Measurements from ENCODE around the gene YY1.

YY1 gene

GRCh38 chr14:100279133-100279532 is 40.2 kb downstream of the YY1 start:
- no peak for ATAC-seq
- TF ChIP-seq CSRNP3 (CRISPR knock-in tag; IDR thresholded peaks at IDR 0.05) (no peak), ZFP3 (CRISPR knock-in tag; IDR thresholded peaks at IDR 0.05) (no peak), ISL1 (CRISPR knock-in tag; IDR thresholded peaks at IDR 0.05) (no peak), CREB5 (CRISPR knock-in tag; IDR thresholded peaks at IDR 0.05; ENCODE audit: low read depth) (no peak), ZFP30 (CRISPR knock-in tag; IDR thresholded peaks at IDR 0.05) (no peak), SNAI2 (CRISPR knock-in tag; IDR thresholded peaks at IDR 0.05) (no peak), GLIS3 (CRISPR knock-in tag; IDR thresholded peaks at IDR 0.05) (no peak), CSDC2 (CRISPR knock-in tag; IDR thresholded peaks at IDR 0.05) (no peak), TSHZ2 (CRISPR knock-in tag; IDR thresholded peaks at IDR 0.05) (no peak), ZC3H10 (CRISPR knock-in tag; IDR thresholded peaks at IDR 0.05) (no peak), RARB (CRISPR knock-in tag; IDR thresholded peaks at IDR 0.05) (no peak)

- TF ChIP-seq ZFP30 (CRISPR knock-in tag; IDR thresholded peaks at IDR 0.05) (no peak), OSR1 (CRISPR knock-in tag; IDR thresholded peaks at IDR 0.05) (no peak), TCF4 (CRISPR knock-in tag; IDR thresholded peaks at IDR 0.05; ENCODE audit: borderline replicate concordance) (no peak), ZC3H10 (CRISPR knock-in tag; IDR thresholded peaks at IDR 0.05) (no peak), ZNF70 (CRISPR knock-in tag; IDR thresholded peaks at IDR 0.05) (no peak), ISL1 (CRISPR knock-in tag; IDR thresholded peaks at IDR 0.05) (no peak), ZNF565 (CRISPR knock-in tag; conservative IDR thresholded peaks at IDR 0.05; ENCODE audit: low read depth) (no peak), CSDC2 (CRISPR knock-in tag; IDR thresholded peaks at IDR 0.05) (no peak), CREB5 (CRISPR knock-in tag; IDR thresholded peaks at IDR 0.05; ENCODE audit: low read depth) (no peak), TSHZ2 (CRISPR knock-in tag; IDR thresholded peaks at IDR 0.05) (no peak), RARB (CRISPR knock-in tag; IDR thresholded peaks at IDR 0.05) (no peak), POU6F1 (CRISPR knock-in tag; IDR thresholded peaks at IDR 0.05; ENCODE audit: borderline replicate concordance, low read depth) (no peak), CSRNP3 (CRISPR knock-in tag; IDR thresholded peaks at IDR 0.05) (no peak), ZNF8 (CRISPR knock-in tag; IDR thresholded peaks at IDR 0.05) (no peak), SNAI2 (CRISPR knock-in tag; IDR thresholded peaks at IDR 0.05) (no peak), BACH2 (CRISPR knock-in tag; IDR thresholded peaks at IDR 0.05; ENCODE audit: borderline replicate concordance) (no peak), PATZ1 (CRISPR knock-in tag; IDR thresholded peaks at IDR 0.05; ENCODE audit: borderline replicate concordance) (no peak), PPARA (CRISPR knock-in tag; IDR thresholded peaks at IDR 0.05; ENCODE audit: borderline replicate concordance) (no peak)
- no peak for ATAC-seq
These were observed 40.6 kb downstream of the YY1 start for GRCh38 chr14:100279563-100279962.

Data from SK-N-SH treated with all-trans-retinoic acid at 6 μM for 48 hours (cell line).